Ascending aorta (tissue), 2 donors: ENCODE results near the gene CELA1. TPM values are rescaled to one million over a fixed set of nuclear protein-coding genes. Genes with fewer than 3 reads are reported as not detected.
"Not testable (repeated sequence)": the region's sequence is repeated elsewhere in the genome, so short reads cannot be mapped to it uniquely, and the experiment has no call there.

ENCODE experiments used
- DNase-seq, 2 donors: peaks; one replicate each; pipeline ENCODE4 v3.0.0-alpha.2; 2019; ENCODE audit warnings: low spot score in 2 of 2
- H3K27ac ChIP-seq, 2 donors: fragments of 200-600 bp; sonication (generic); one replicate each; pipeline ENCODE4 v1.5.1; 2016 to 2017; ENCODE audit warnings: mild to moderate bottlenecking in 1 of 2
- H3K27me3 ChIP-seq: fragments of 200-600 bp; sonication (generic); one replicate; pipeline ENCODE4 v1.5.1; 2017
- H3K36me3 ChIP-seq, 2 donors: fragments of 200-600 bp; sonication (generic); one replicate each; pipeline ENCODE4 v1.5.1; 2016
- H3K4me1 ChIP-seq, 2 donors: fragments of 200-600 bp; sonication (generic); one replicate each; pipeline ENCODE4 v1.5.1; 2016 to 2017; ENCODE audit warnings: mild to moderate bottlenecking in 1 of 2
- H3K4me3 ChIP-seq, 2 donors: fragments of 200-600 bp; sonication (generic); one replicate each; pipeline ENCODE4 v1.5.1; 2016 to 2017; ENCODE audit warnings: mild to moderate bottlenecking in 1 of 2
- H3K9me3 ChIP-seq, 2 donors: fragments of 200-600 bp; sonication (generic); one replicate each; pipeline ENCODE4 v1.5.1; 2016
- CTCF ChIP-seq, 3 experiments: fragments of 200-600 bp in 2 of 3; fragments of 450-650 bp in 1 of 3; sonication (generic) in 2 of 3; IDR thresholded peaks; one replicate each; pipeline ENCODE4 v1.5.1; 2016 to 2019; ENCODE audit warnings: antibody characterized with exemption in 3 of 3, mild to moderate bottlenecking in 1 of 3, moderate library complexity in 1 of 3
- intact Hi-C: fragments of 100-400 bp; cut with DNase I; formaldehyde crosslinking; loops from one replicate; pipeline ENCODE4 v1.15.1; 2023
- total RNA-seq: library from RNA; depleted of rRNA; stranded (reverse); fragments of >200 nt; gene quantifications from one replicate; pipeline ENCODE4 v1.1.0, GENCODE V29; 2016

Gene CELA1
- total RNA-seq, 1 donor from 2014 or later, result not detected

- no peak for DNase-seq
- Histone ChIP-seq H3K27ac (no peak overlapping the region), H3K9me3 (no peaks in the 10 kb centered on the region), H3K27me3 (no peaks in the 10 kb centered on the region), H3K4me3 (no peak overlapping the region), H3K36me3 (no peaks in the 10 kb centered on the region), H3K4me1 (no peaks in the 10 kb centered on the region)
- no peak for TF ChIP-seq CTCF (IDR thresholded peaks at IDR 0.05)
- intact Hi-C loops, result no loop called here
Observed at GRCh38 chr12:51320311-51320694, 26.2 kb downstream of the CELA1 start.

- Histone ChIP-seq H3K4me3 (no peak overlapping the region), H3K9me3 (no peaks in the 10 kb centered on the region), H3K27ac (no peak overlapping the region), H3K4me1 (no peaks in the 10 kb centered on the region), H3K36me3 (no peaks in the 10 kb centered on the region), H3K27me3 (no peaks in the 10 kb centered on the region)
- intact Hi-C loops, result no loop called here
- no peak for TF ChIP-seq CTCF (IDR thresholded peaks at IDR 0.05)
- DNase-seq, result no peak
Observed at GRCh38 chr12:51318846-51319599, 27.5 kb downstream of the CELA1 start.

GRCh38 chr12:51318057-51318806, 28.2 kb downstream of the CELA1 start:
- H3K36me3 ChIP-seq, H3K4me1 ChIP-seq, H3K9me3 ChIP-seq, H3K27ac ChIP-seq, H3K27me3 ChIP-seq, DNase-seq, H3K4me3 ChIP-seq, intact Hi-C loops: not testable (repeated sequence)

GRCh38 chr12:51311389-51311788, 35.1 kb downstream of the CELA1 start:
- H3K27ac ChIP-seq, result no peak overlapping the region
- no peaks in the 10 kb centered on the region for H3K36me3 ChIP-seq
- TF ChIP-seq CTCF (IDR thresholded peaks at IDR 0.05), result no peak
- H3K4me3 ChIP-seq, result no peak overlapping the region
- no peaks in the 10 kb centered on the region for H3K4me1 ChIP-seq
- intact Hi-C loops, result no loop called here
- no peak for DNase-seq
- H3K9me3 ChIP-seq, result no peaks in the 10 kb centered on the region
- H3K27me3 ChIP-seq, result no peaks in the 10 kb centered on the region

DNA sequence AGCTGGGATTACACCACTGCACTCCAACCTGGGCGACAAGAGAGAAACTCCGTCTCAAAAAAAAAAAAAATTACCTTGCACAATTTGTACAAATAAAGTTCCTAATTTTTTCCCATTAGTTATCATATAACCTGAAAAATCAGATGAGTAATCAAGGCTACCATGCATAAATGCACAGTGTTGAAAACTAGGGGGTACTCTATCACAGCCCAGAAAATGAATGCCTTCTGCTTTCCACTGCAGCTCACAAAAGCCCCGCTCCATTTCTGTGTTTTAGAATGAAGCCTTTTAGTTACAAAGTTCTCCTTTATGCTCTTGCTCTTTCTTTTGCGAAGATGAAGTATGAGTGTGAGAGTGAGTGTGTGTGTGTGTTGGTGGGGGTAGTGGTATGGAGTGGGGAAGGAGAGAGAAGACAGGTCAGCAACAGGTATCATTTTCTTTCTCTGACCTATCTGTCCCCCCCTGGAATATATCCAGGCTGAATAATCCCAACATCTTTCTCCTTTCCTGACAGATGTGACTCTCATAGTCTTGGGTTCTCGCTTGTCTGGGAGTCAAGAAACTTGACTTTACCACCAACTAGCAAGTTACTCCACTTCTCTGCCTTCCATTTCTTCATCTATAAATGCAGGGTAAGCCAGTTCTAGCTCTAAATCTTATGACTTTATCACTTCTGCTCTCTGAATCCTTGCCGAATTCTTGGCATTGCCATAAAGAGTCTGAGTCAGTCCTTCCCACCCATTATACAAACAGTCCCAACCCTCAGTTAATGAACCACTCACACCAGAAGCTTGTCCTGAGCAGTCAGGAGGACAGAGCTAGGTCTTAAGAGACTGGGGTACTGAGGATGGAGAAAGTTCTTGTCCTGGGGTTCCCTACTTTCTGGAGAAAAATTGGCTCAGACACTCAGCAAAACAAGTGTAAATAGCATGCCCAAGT, 38.6 kb downstream of the CELA1 start:
- H3K36me3 ChIP-seq, result no peaks in the 10 kb centered on the region
- no peak overlapping the region for H3K27ac ChIP-seq
- no peaks in the 10 kb centered on the region for H3K4me1 ChIP-seq
- H3K4me3 ChIP-seq, result no peak overlapping the region
- intact Hi-C loops, result no loop called here
- TF ChIP-seq CTCF (IDR thresholded peaks at IDR 0.05), result no peak
- no peaks in the 10 kb centered on the region for H3K9me3 ChIP-seq
- no peak for DNase-seq
- no peaks in the 10 kb centered on the region for H3K27me3 ChIP-seq
